Measurements from ENCODE around the gene GAD2. TPM values are rescaled to one million over a fixed set of nuclear protein-coding genes. Genes with fewer than 3 reads are reported as not detected.

Gene GAD2
- total and polyA plus RNA-seq, 9 of the 15 experiments (the other 6 are each of a cell fraction or from before 2014, with no cell fraction given): not detected

DNA sequence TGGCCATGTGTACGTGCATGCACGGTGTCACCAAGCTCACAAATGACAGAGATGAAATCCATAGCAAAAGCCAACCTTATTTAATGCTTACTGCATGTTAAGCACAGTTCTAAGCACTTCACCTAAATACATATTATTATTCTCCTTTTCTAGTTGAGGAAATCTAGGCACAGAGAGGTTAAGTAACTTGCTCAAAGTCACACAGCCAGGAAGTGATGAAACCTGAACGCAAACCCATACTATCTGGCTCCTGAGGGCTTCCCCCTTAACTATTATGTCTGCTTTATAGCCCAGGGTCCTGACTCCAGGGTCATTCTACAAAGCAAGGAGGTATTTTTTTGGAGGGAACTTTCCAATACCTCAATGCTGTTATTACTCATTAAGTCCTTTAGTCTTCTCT is 61.7 kb downstream of the GAD2 start (continued):
- TF ChIP-seq HEY1 (CRISPR knock-in tag; IDR thresholded peaks at IDR 0.05; ENCODE audit: borderline replicate concordance) (no peak), TRIM24 (IDR thresholded peaks at IDR 0.05) (0 out of 4 replicates have a peak, but pooled peaks of 1 of the 2 experiments have one; percentile 8), TEAD2 (tag; IDR thresholded peaks at IDR 0.05) (no peak), SIN3A (IDR thresholded peaks at IDR 0.05; ENCODE audit: borderline replicate concordance in 2 of 2, control insufficient read depth in 1 of 2, low read depth in 2 of 2, low read length in 2 of 2) (no peak), FOXM1 (IDR thresholded peaks at IDR 0.05; ENCODE audit: low read depth) (no peak), FOXM1 (CRISPR knock-in tag; IDR thresholded peaks at IDR 0.05; ENCODE audit: low read depth) (no peak), E2F3 (CRISPR knock-in tag; IDR thresholded peaks at IDR 0.05) (no peak), NFRKB (IDR thresholded peaks at IDR 0.05; ENCODE audit: low read depth) (no peak), RBM25 (IDR thresholded peaks at IDR 0.05; ENCODE audit: low read depth, low read length, severe bottlenecking) (peak; percentile 97), SUPT5H (IDR thresholded peaks at IDR 0.05) (no peak), PPARD (CRISPR knock-in tag; IDR thresholded peaks at IDR 0.05) (no peak), STAG1 (CRISPR knock-in tag; IDR thresholded peaks at IDR 0.05; ENCODE audit: borderline replicate concordance) (no peak), CEBPG (CRISPR knock-in tag; IDR thresholded peaks at IDR 0.05) (peak; percentile 24; the same call in 1 of the 2 replicates), CEBPG (tag; conservative IDR thresholded peaks at IDR 0.05 in 1 of 2, IDR thresholded peaks at IDR 0.05 in 1 of 2) (no peak), XRCC5 (IDR thresholded peaks at IDR 0.05; ENCODE audit: low read depth, low read length) (no peak), KAT2B (IDR thresholded peaks at IDR 0.05; ENCODE audit: low read depth, low read length) (no peak), KDM1A (IDR thresholded peaks at IDR 0.05) (0 out of 4 replicates have a peak, but pooled peaks of 1 of the 2 experiments have one; percentile 9), MEF2A (IDR thresholded peaks at IDR 0.05; ENCODE audit: control insufficient read depth, low read depth, low read length) (no peak)
- TF ChIP-seq, protein P1, sequence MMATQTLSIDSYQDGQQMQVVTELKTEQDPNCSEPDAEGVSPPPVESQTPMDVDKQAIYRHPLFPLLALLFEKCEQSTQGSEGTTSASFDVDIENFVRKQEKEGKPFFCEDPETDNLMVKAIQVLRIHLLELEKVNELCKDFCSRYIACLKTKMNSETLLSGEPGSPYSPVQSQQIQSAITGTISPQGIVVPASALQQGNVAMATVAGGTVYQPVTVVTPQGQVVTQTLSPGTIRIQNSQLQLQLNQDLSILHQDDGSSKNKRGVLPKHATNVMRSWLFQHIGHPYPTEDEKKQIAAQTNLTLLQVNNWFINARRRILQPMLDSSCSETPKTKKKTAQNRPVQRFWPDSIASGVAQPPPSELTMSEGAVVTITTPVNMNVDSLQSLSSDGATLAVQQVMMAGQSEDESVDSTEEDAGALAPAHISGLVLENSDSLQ (IDR thresholded peaks at IDR 0.05): no peak
- TF ChIP-seq, protein P2, sequence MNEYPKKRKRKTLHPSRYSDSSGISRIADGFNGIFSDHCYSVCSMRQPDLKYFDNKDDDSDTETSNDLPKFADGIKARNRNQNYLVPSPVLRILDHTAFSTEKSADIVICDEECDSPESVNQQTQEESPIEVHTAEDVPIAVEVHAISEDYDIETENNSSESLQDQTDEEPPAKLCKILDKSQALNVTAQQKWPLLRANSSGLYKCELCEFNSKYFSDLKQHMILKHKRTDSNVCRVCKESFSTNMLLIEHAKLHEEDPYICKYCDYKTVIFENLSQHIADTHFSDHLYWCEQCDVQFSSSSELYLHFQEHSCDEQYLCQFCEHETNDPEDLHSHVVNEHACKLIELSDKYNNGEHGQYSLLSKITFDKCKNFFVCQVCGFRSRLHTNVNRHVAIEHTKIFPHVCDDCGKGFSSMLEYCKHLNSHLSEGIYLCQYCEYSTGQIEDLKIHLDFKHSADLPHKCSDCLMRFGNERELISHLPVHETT (CRISPR knock-in tag; conservative IDR thresholded peaks at IDR 0.05 in 1 of 2, IDR thresholded peaks at IDR 0.05 in 1 of 2): no peak
- TF ChIP-seq, protein P3, sequence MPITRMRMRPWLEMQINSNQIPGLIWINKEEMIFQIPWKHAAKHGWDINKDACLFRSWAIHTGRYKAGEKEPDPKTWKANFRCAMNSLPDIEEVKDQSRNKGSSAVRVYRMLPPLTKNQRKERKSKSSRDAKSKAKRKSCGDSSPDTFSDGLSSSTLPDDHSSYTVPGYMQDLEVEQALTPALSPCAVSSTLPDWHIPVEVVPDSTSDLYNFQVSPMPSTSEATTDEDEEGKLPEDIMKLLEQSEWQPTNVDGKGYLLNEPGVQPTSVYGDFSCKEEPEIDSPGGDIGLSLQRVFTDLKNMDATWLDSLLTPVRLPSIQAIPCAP (CRISPR knock-in tag; IDR thresholded peaks at IDR 0.05; ENCODE audit: borderline replicate concordance): no peak

Data from K562 (cell line).